GM18520 (cell line): ENCODE results near the gene SPINK2.

Source experiments
- ATAC-seq: cut with Tn5 transposase; IDR thresholded peaks from one replicate; pipeline ENCODE4 v1.9.1; 2021; ENCODE audit not compliant: unreplicated experiment

SPINK2 gene

GRCh38 chr4:56821381-56822243, at the start of gene SPINK2:
TSS of gene SPINK2 (minus strand) at chr4:56821701. CDS start at chr4:56821662, 39 bp downstream.
- peak; percentile 31 for ATAC-seq

GRCh38 chr4:56870946-56871345, 49.4 kb upstream of the SPINK2 start:
- ATAC-seq, result no peak

GRCh38 chr4:56863441-56864139, 42.1 kb upstream of the SPINK2 start:
- no peak for ATAC-seq

DNA sequence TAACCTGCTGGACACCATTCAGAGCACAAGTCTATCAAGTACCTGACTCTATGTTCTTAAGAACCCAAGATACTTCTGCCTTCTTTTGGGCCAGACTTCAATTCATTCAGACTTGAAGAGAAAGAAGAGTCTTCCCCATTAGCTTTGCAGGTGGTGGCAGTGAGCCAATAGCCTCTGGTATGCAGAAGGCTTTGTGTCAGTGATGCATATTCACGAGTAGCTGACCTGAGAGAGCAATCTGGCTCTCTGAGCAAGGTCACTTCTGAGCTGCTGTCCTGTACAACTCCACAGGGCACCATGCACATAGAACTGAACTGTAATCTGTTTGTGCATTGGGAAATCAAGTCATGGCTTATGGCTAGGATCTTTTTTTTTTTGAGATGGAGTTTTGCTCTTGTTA, 39.9 kb upstream of the SPINK2 start:
- ATAC-seq, result no peak

- no peak for ATAC-seq
Measured at GRCh38 chr4:56860781-56861180, 39.3 kb upstream of the SPINK2 start.

DNA sequence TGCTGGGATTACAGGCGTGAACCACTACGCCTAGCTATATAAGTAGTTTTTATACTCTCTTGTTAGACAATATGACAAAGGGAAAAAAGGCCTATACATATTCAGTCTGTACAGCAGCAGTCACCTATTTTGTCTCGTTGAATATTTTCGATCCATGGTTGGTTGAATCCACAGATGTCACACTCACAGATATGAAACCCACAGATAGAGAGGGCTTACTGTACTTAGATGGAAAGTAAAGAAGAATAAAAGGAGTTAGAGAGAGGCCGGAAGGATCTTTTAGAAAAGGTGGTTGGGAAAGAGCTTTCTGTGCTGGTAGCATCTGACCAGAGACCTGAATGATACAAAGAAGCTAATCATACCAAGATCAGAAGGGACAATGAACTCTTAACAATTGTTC, 38.3 kb upstream of the SPINK2 start:
- no peak for ATAC-seq

DNA sequence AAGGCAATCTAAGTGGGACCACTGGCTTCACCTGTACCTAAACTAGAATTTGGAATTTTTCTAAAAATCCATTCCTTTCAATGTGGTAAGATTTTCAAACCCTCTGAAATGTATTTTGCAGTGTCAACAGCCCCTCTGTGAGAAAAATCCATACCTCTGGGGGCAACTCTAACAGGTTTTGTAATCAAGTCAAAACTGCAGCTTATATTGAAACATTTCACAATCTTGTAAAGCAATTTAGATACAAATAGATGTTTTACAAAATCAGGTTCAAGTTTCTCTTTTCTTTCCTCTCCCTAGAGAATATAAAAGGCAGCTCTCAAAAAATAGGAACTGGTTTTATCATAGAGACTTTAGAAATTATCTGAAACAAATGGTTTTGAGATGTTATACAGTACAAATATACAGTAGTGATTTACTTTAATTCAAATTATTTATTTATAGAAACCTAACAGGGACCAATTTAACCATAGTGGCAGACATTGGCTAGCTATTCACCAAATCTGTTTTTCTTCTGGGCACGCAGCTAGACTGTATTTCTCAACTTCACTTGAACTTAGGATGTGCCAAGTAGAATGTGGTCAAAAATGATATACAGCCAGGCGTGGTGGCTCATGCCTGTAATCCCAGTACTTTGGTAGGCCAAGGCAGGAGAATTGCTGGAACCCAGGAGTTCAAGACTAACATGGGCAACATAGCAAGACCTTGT, 36.3 kb upstream of the SPINK2 start:
- no peak for ATAC-seq

GRCh38 chr4:56856656-56857055, 35.2 kb upstream of the SPINK2 start:
- no peak for ATAC-seq

DNA sequence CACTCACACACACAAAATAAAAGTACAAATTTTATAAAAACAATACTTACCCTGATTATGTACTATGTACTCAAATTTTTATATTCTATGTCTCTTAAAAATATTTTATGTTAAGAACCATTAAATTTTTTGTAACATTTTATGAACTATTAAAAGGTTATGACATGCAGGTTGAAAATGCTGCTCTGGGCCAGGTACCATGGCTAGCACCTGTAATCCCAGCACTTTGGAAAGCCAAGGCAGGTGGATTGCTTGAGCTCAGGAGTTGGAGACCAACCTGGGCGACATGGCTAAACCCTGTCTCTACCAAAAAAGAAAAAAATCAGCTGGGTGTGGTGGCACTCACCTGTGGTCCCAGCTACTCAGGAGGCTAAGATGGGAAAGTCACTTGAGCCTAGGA, 29.4 kb upstream of the SPINK2 start:
- ATAC-seq, result no peak

DNA sequence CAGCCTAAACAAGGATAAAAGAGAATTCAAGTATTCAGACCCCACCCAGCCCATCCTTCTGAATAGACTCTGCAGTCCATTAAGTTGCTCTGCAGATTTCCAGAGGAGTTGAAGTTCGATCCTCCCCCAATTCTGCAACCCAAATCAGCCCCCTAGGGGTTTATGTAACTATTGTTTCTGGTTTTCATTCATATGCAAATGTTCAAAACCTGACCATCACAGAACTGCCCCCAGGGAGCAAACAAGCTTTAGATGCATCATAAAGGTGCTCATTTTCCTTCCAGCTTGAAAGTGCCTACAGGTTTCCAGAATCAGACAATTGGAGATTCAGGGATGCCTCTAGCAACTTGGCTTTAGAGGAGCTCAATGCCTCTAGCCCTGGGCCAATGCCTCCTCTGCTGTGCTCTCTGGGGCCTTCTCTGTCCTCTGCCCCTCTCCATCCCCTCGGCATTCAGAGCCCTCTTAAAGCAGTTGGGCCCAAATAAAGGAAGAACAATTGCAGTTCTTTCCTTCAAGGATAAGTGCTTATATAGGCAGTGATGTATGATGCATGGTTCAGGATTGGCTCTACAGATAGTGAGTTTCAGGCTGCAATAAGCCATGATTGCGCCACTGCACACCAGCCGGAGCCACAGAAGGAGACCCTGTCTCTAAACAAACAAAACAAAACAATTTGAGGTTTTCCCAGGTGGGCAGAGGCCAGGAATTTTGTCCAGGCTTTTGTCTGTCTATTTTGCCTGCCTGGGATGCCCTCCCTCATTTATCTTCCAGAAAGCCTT, 23.5 kb upstream of the SPINK2 start:
- ATAC-seq, result no peak

GRCh38 chr4:56843421-56843899, 22.0 kb upstream of the SPINK2 start:
- no peak for ATAC-seq

- ATAC-seq, result no peak
Measured at GRCh38 chr4:56840559-56840958, 19.1 kb upstream of the SPINK2 start.

GRCh38 chr4:56828784-56829535, 7.5 kb upstream of the SPINK2 start:
- ATAC-seq, result peak; percentile 56

DNA sequence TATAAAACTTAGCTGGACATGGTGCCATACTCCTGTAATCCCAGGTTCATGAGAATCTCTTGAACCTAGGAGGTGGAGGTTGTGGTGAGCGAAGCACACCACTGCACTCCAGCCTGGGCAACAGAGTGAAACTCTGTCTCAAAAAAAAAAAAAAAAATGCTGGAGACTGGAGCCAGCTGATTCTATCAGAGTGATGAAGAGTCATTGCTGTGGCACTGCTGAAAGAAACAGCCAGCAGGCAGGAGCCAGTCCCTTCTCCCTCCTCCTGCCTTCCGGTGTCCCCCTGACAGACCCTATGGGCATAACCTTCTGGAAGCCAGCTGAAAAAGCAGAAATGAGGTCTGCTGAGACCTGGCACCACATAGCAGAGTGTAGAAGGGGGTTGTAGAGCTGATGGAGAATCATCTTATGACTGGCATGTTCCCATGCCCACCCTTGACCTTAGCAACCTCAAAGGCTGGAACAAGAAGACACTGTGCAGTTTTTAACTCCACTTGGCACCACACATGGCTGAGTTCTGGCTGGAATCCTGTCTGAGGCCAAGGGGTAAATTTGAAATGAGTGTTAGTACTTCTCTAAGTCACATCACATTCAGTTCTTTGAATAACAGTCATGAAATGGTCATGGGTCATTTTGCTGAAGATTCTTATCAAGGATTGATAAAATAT, 2.6 kb upstream of the SPINK2 start:
- no peak for ATAC-seq

GRCh38 chr4:56818797-56819196, 2.7 kb downstream of the SPINK2 start:
- no peak for ATAC-seq

GRCh38 chr4:56817840-56818491, 3.5 kb downstream of the SPINK2 start:
- ATAC-seq, result peak; percentile 89

GRCh38 chr4:56806666-56807065, 14.8 kb downstream of the SPINK2 start:
- ATAC-seq, result no peak

DNA sequence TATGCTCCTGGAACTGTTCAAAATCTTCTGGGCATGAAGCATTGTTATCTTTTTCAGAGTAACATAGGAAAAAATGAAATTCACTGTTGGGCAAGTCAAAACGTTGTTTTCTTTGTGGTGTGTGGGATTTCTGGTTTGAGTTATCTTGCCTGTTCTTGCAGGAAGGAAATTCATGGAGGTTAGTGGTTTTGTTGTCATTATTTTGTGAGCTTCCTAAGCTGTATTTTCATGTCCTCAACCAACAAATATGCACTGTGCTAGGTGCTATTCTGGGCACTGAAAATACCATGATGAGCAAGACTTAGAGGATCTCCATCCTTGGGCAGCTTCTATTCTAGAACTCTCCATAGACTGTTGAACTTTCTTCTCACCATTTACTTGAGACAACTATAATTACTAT, 16.9 kb downstream of the SPINK2 start:
- ATAC-seq, result no peak

GRCh38 chr4:56803471-56803870, 18.0 kb downstream of the SPINK2 start:
- ATAC-seq, result no peak
